Body of pancreas (tissue), 4 donors: Measurements from ENCODE around the gene HUWE1.

Experiments used
- CTCF ChIP-seq, 7 experiments: fragments of 450-650 bp in 4 of 7; fragments of 200-600 bp in 3 of 7; sonication (generic) in 3 of 7; IDR thresholded peaks; one replicate each; pipeline ENCODE4 v1.5.1; 2016 to 2019; ENCODE audit warnings: antibody characterized with exemption in 7 of 7
- POLR2A ChIP-seq, 3 donors: fragments of 450-650 bp; IDR thresholded peaks; one replicate each; pipeline ENCODE4 v1.6.1; 2016; ENCODE audit warnings: antibody characterized with exemption in 3 of 3, mild to moderate bottlenecking in 2 of 3

GRCh38 chrX:53728506-53728905 lies 42.0 kb upstream of the HUWE1 start:
- TF ChIP-seq CTCF (IDR thresholded peaks at IDR 0.05) (no peak), POLR2A (IDR thresholded peaks at IDR 0.05) (no peak)
